ENCODE results near the gene UBE2J2. TPM values are rescaled to one million over a fixed set of nuclear protein-coding genes. Genes with fewer than 3 reads are reported as not detected.

The UBE2J2 gene
- total and polyA plus RNA-seq, 2 of the 4 experiments (the other 2 are of a cell fraction): 20.6 to 67.5 TPM

DNA sequence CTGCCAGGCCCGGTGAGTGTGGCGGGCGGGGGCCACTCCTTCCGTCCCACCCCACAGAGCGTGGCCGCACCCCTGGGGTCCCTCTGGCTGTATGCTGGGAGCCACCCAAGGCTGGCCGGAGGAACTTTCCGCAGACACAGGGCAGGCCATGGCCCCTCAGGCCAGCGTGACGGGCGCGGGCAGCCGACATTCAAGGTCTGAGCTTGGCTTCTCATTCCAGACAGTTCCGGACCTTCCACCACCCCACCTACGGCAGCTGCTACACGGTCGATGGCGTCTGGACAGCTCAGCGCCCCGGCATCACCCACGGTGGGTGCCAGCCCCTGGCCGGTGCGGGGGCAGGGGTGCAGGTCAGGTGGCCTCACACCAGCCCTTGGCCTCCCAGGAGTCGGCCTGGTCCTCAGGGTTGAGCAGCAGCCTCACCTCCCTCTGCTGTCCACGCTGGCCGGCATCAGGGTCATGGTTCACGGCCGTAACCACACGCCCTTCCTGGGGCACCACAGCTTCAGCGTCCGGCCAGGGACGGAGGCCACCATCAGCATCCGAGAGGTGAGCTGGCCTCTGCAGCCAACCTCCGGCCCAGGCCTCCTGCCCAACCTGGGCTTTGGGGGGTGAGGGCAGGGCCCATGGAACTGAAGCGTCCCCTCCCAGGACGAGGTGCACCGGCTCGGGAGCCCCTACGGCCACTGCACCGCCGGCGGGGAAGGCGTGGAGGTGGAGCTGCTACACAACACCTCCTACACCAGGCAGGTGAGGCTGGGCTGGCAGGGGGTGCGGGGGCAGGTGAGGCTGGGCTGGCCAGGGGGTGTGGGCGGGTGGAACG lies 13.8 kb upstream of the UBE2J2 start:
- H3K36me3 ChIP-seq (ENCODE audit: control insufficient read depth, insufficient read depth, low read length): peaks cover 2% of the 10 kb centered on the region; the same call in 1 of the 2 replicates
- H2BK15ac ChIP-seq (ENCODE audit: low read depth, low read length): no peak overlapping the region
- no peak overlapping the region for H2BK20ac ChIP-seq (ENCODE audit: low read depth, low read length)
- no peak overlapping the region for H3K14ac ChIP-seq (replicated peaks; ENCODE audit: low read depth, low read length)
- H4K20me1 ChIP-seq (ENCODE audit: insufficient read depth, low read length): peaks cover 6% of the 10 kb centered on the region; the same call in 1 of the 2 replicates
- H3K27ac ChIP-seq (ENCODE audit: insufficient read depth, low read length): no peak overlapping the region
- no peak overlapping the region for H4K8ac ChIP-seq (ENCODE audit: low read depth in 2 of 2, low read length in 2 of 2)
- TF ChIP-seq CEBPB (IDR thresholded peaks at IDR 0.05; ENCODE audit: low read depth, low read length) (no peak), RCOR1 (IDR thresholded peaks at IDR 0.05; ENCODE audit: insufficient replicate concordance, low read length) (no peak), MAZ (IDR thresholded peaks at IDR 0.05; ENCODE audit: borderline replicate concordance, low read depth, low read length) (no peak), RAD21 (IDR thresholded peaks at IDR 0.05; ENCODE audit: low read length) (no peak)
- TF ChIP-seq, protein P1, sequence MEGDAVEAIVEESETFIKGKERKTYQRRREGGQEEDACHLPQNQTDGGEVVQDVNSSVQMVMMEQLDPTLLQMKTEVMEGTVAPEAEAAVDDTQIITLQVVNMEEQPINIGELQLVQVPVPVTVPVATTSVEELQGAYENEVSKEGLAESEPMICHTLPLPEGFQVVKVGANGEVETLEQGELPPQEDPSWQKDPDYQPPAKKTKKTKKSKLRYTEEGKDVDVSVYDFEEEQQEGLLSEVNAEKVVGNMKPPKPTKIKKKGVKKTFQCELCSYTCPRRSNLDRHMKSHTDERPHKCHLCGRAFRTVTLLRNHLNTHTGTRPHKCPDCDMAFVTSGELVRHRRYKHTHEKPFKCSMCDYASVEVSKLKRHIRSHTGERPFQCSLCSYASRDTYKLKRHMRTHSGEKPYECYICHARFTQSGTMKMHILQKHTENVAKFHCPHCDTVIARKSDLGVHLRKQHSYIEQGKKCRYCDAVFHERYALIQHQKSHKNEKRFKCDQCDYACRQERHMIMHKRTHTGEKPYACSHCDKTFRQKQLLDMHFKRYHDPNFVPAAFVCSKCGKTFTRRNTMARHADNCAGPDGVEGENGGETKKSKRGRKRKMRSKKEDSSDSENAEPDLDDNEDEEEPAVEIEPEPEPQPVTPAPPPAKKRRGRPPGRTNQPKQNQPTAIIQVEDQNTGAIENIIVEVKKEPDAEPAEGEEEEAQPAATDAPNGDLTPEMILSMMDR (conservative IDR thresholded peaks at IDR 0.05; ENCODE audit: low read depth, low read length): no peak
- no peak overlapping the region for H3K9ac ChIP-seq (ENCODE audit: low read depth, low read length)
- no peaks in the 10 kb centered on the region for H3K79me1 ChIP-seq (ENCODE audit: low read depth in 1 of 2, low read length in 2 of 2)
- no peak overlapping the region for H4K91ac ChIP-seq (ENCODE audit: insufficient read depth, low read depth, low read length)
- BruUV-seq (replicated peaks): no TSS peak
- DNase-seq: no peak
- H3K23ac ChIP-seq (ENCODE audit: low read depth, low read length): no peak overlapping the region
- no peak overlapping the region for H2AK9ac ChIP-seq (replicated peaks; ENCODE audit: low read depth, low read length, poor library complexity)
- ChIA-PET CTCF (interaction anchor here (0.9 kb wide), 1 partner anchor 165 kb away, joined by 4 read pairs; no protein-coding TSS in a partner anchor), POLR2A (ENCODE audit: unreplicated experiment) (no interaction called here)
- dilution Hi-C loops (cut with HindIII; ENCODE audit: low sequenced_read_pairs, unreplicated experiment): no loop called here
- no peak overlapping the region for H3K4me2 ChIP-seq (ENCODE audit: low read depth, low read length)
- H3K4ac ChIP-seq (ENCODE audit: low read depth, low read length): no peak overlapping the region
- H4K5ac ChIP-seq (ENCODE audit: low read depth, low read length): no peak overlapping the region
- no peak overlapping the region for H2AK5ac ChIP-seq (ENCODE audit: low read depth, low read length)
- H3K18ac ChIP-seq (ENCODE audit: low read depth, low read length): no peak overlapping the region
- WGBS, 2 experiments (ENCODE audit: extremely low coverage in 2 of 2, insufficient read length in 1 of 2): 83% methylated on average over 15 of the region's 46 CpGs; no CpG with 5 or more reads in 1 of the 2 experiments
- no peak overlapping the region for H3K4me3 ChIP-seq (ENCODE audit: insufficient read depth, low read depth, low read length)
- peaks cover under 1% of the 10 kb centered on the region; the same call in 1 of the 2 replicates for H3K9me1 ChIP-seq (ENCODE audit: insufficient read depth, low read length)
- H2BK5ac ChIP-seq (ENCODE audit: low read depth, low read length, poor library complexity, severe bottlenecking): no peak overlapping the region
- H3K4me1 ChIP-seq (ENCODE audit: control insufficient read depth, insufficient read depth, low read length): no peaks in the 10 kb centered on the region; the same call in 1 of the 2 replicates
- no peak for ATAC-seq (ENCODE audit: low read depth)
- intact Hi-C loops (cut with micrococcal nuclease): no loop called here
- in situ Hi-C loops (cut with MboI; ENCODE audit: low sequenced_read_pairs): no loop called here
- H3K56ac ChIP-seq (ENCODE audit: extremely low read depth, insufficient read depth, low read length): no peak overlapping the region
- no peaks in the 10 kb centered on the region for H3K27me3 ChIP-seq (ENCODE audit: control insufficient read depth, insufficient read depth, low read length)
- H2AFZ ChIP-seq (replicated peaks; ENCODE audit: low read length, poor library complexity): no peak overlapping the region
- no peak overlapping the region for H2BK120ac ChIP-seq (ENCODE audit: low read depth, low read length)
- H3K9me3 ChIP-seq (ENCODE audit: control insufficient read depth, insufficient read depth, low read length): no peaks in the 10 kb centered on the region

Measured in IMR-90 (cell line).